ENCODE data around the gene SKAP2.
"Not testable (repeated sequence)": the region's sequence is repeated elsewhere in the genome, so short reads cannot be mapped to it uniquely, and the experiment has no call there.

The SKAP2 gene

DNA sequence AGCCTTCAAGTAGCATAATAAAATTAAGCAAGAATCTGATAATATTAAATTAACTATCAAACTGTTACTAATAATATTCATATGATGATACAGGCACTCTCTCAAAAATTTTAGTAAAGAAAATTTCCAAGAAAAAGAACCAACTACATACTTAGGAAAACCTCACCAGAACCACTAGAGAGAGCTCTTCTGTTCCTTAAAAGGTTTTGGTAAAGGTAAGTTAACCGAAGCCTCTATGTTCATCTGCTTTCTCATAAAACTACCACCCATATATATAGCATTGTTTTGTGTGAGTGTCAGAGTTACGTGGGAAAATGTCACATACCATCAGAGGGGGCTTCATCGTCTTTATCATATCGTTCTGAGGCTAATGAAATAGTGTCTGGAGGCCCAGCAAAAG, 20.7 kb downstream of the SKAP2 start:
- no peak for DNase-seq
- H3K27ac Mint-ChIP-seq: no peak overlapping the region
- H3K4me3 Mint-ChIP-seq: no peak overlapping the region
- peaks cover 19 to 22% of the 10 kb centered on the region in 2 donors for H3K36me3 Mint-ChIP-seq
- ATAC-seq (replicated peaks): no peak
- no peaks in the 10 kb centered on the region for H3K9me3 Mint-ChIP-seq
- H3K27me3 Mint-ChIP-seq: no peaks in the 10 kb centered on the region
- peaks cover 0 to 2% of the 10 kb centered on the region in 2 donors for H3K4me1 Mint-ChIP-seq

GRCh38 chr7:26842897-26843296, 21.5 kb downstream of the SKAP2 start:
- Mint-ChIP-seq H3K27ac (no peak overlapping the region), H3K9me3 (no peaks in the 10 kb centered on the region), H3K27me3 (no peaks in the 10 kb centered on the region), H3K4me1 (peaks cover 0 to 2% of the 10 kb centered on the region in 2 donors), H3K36me3 (peaks cover 25 to 27% of the 10 kb centered on the region in 2 donors), H3K4me3 (no peak overlapping the region)
- DNase-seq (no peak), ATAC-seq (replicated peaks) (no peak)

DNA sequence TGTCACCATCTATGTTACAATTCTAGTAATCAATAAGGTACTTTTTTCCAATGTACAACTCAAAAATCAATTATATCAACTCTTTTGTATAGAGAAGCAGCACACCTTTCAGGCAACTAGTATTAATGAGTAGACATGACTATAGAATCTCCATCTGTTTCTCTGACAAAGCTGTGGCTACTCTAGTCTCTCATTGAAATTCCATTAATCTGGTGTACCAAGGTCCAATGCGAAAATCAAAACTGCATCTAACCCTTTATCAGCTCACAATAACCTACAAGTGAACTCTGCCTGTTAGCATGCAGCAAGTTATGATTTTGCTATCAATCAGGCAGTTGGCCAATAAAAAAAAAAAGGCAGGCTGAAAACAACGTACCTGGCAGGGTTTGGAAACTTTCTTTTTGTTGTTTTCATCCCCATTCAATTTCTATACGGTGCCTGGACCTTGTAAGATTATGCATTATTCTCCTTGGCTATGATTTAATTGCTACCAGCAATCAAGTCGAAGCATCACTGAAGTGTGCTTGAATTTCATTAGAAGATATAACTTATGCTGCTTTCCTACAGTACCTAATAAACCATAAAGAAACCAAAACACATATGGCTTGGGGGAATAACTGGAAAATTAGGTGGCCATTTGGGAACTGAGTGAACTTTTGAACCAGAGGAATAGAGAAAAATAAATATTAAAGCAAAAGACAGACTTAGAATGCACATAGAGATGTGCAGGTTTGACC, 23.2 kb downstream of the SKAP2 start:
- peaks cover 0 to 3% of the 10 kb centered on the region in 2 donors for H3K9me3 Mint-ChIP-seq
- no peak overlapping the region for H3K27ac Mint-ChIP-seq
- no peak for ATAC-seq (replicated peaks)
- H3K4me1 Mint-ChIP-seq: peaks cover 0 to 2% of the 10 kb centered on the region in 2 donors
- no peak overlapping the region for H3K4me3 Mint-ChIP-seq
- no peak for DNase-seq
- H3K36me3 Mint-ChIP-seq: peaks cover 40% of the 10 kb centered on the region in 2 donors
- no peaks in the 10 kb centered on the region for H3K27me3 Mint-ChIP-seq

DNA sequence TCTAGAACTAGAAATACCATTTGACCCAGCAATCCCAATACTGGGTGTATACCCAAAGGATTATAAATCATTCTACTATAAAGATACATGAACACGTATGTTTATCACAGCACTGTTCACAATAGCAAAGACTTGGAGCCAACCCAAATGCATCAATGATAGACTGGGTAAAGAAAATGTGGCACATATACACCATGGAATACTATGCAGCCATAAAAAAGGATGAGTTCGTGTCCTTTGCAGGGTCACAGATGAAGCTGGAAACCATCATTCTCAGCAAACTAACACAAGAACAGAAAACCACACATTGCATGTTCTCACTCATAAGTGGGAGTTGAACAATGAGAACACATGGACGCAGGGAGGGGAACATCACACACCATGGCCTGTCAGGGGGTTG, 27.6 kb downstream of the SKAP2 start:
- DNase-seq; ATAC-seq (replicated peaks); H3K27ac Mint-ChIP-seq; H3K9me3 Mint-ChIP-seq; H3K4me3 Mint-ChIP-seq; H3K27me3 Mint-ChIP-seq: not testable (repeated sequence)
- peaks cover 7 to 13% of the 10 kb centered on the region in 2 donors for H3K4me1 Mint-ChIP-seq
- peaks cover 74 to 79% of the 10 kb centered on the region in 2 donors for H3K36me3 Mint-ChIP-seq

DNA sequence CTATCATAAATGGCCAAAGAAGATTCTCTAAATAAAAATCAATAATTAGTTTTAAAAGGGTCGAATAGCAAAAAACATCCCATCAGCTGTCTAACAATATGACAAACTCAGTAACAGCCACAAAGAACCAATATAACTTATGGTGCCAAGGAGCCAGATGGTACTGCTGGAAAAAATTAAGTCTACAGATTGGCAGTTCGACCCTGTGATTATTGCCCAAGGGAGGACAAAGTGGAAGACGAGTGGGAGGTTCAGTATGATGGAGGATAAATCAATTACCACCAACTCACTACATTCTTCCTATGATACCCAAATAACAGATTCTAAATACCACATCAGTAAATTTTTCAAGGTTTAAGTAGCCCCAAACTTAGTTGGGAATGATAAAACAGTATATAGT, 49.0 kb downstream of the SKAP2 start:
- Mint-ChIP-seq H3K36me3 (peaks cover 18 to 23% of the 10 kb centered on the region in 2 donors), H3K27ac (no peak overlapping the region), H3K4me1 (peaks cover 11 to 17% of the 10 kb centered on the region in 2 donors), H3K9me3 (peaks cover 0 to 9% of the 10 kb centered on the region in 2 donors), H3K4me3 (no peak overlapping the region), H3K27me3 (no peaks in the 10 kb centered on the region)
- ATAC-seq (replicated peaks): no peak
- DNase-seq: no peak

DNA sequence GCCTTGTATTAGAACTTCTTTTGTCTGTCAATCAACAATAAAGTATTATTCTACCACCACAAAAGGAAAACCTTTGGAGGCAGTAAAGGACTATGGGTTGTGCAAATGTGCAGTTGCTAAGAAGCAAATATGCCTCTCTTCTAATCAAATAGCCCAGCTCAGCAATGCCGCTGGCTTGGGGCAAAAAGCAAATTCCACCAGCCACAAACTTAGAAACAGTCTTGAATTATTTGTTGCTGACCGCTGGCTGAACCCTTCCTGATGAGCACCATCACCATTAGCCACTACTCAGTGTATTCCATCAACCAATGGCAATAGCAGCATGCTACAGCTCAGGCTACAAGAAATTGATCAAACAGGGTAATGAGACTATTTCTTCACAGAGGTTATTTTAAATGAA, 51.0 kb downstream of the SKAP2 start:
- no peak overlapping the region for H3K4me3 Mint-ChIP-seq
- DNase-seq: no peak
- no peak overlapping the region for H3K27ac Mint-ChIP-seq
- H3K36me3 Mint-ChIP-seq: peaks cover 29 to 31% of the 10 kb centered on the region in 2 donors
- ATAC-seq (replicated peaks): no peak
- H3K27me3 Mint-ChIP-seq: no peaks in the 10 kb centered on the region
- peaks cover 0 to 3% of the 10 kb centered on the region in 2 donors for H3K9me3 Mint-ChIP-seq
- peaks cover 8 to 20% of the 10 kb centered on the region in 2 donors for H3K4me1 Mint-ChIP-seq

- Mint-ChIP-seq H3K4me3 (no peak overlapping the region), H3K27ac (no peak overlapping the region), H3K9me3 (peaks cover 3 to 16% of the 10 kb centered on the region in 2 donors), H3K4me1 (peaks cover 0 to 3% of the 10 kb centered on the region in 2 donors), H3K36me3 (peaks cover 16 to 33% of the 10 kb centered on the region in 2 donors), H3K27me3 (no peaks in the 10 kb centered on the region)
- no peak for DNase-seq
- no peak for ATAC-seq (replicated peaks)
Measured at GRCh38 chr7:26794541-26794940, 69.8 kb downstream of the SKAP2 start.

DNA sequence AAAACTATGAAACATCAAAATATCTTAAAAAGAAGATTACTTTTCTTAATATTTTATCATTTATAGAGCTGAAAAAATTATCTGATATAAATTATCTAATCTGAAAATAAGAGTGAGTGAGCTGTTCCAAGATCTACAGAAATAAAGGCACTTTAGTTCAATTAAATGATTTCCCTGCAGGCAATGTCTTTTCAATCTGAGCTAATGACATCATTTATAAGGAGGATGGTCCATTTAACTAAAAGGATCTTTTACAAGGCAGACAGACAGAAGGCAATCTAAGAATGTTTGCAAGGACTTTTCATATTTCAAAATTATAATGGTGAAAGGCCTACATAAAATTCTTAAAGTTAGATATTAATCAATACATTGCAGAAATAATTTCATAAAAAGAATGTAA, 71.8 kb downstream of the SKAP2 start:
- no peak for ATAC-seq (replicated peaks)
- H3K27me3 Mint-ChIP-seq: no peaks in the 10 kb centered on the region
- H3K9me3 Mint-ChIP-seq: no peaks in the 10 kb centered on the region
- DNase-seq: no peak
- H3K36me3 Mint-ChIP-seq: peaks cover 10 to 20% of the 10 kb centered on the region in 2 donors
- H3K4me1 Mint-ChIP-seq: no peaks in the 10 kb centered on the region
- no peak overlapping the region for H3K27ac Mint-ChIP-seq
- no peak overlapping the region for H3K4me3 Mint-ChIP-seq

DNA sequence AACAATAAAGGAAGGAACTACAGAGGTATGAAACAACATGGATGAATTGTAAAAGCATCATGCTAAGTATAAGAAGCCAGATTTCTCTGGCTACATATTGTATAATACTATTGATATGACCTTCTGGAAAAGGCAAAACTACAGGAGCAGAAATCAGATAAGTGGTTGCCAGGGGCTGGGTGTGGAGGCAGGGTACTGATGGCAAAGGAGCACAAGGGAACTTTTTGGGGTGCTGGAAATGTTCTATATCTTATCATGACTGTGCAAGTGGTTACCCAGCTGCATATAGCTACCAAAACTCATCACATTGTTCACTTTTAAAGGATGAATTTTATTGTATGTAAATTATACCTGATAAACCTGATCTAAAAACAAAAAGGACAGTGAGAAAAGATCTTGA, 72.4 kb downstream of the SKAP2 start:
- DNase-seq: no peak
- ATAC-seq (replicated peaks): no peak
- Mint-ChIP-seq H3K4me1 (no peaks in the 10 kb centered on the region), H3K27ac (no peak overlapping the region), H3K27me3 (no peaks in the 10 kb centered on the region), H3K9me3 (no peaks in the 10 kb centered on the region), H3K4me3 (no peak overlapping the region), H3K36me3 (peaks cover 11 to 17% of the 10 kb centered on the region in 2 donors)

DNA sequence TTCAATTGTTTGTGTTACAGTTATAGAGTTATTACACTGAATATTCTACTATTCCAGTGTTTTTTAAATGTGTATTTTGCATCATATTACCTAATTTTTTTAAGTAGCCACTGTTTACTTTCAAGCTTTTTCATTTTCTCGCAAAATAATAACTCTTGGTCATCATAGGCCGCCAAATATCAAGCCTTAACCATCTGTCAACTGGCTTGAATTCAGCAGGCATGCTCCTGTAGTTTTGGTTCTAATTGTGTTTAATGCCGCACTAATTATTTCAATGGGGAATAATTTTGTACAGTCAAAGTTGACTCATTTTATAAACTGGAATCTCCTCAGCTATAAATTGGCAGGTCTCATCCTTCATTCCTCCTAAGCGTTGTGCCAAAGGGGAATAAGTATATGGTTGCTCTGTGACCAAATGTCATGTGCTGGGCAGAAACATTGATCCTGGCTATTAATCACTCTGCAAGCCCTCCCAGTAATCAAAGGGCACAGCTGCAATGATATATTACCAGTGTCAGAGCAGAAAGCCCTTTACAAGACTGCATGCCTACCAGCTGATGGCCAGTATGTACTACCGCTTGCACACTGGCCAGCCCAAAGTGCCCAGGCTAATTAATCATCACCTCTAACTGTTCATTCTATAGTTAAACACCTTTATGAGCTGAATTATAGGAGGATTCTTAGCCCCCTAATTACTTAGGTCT, 74.8 kb downstream of the SKAP2 start:
- Mint-ChIP-seq H3K4me3 (no peak overlapping the region), H3K27me3 (no peaks in the 10 kb centered on the region), H3K9me3 (no peaks in the 10 kb centered on the region), H3K4me1 (no peaks in the 10 kb centered on the region), H3K27ac (no peak overlapping the region), H3K36me3 (peaks cover 9 to 13% of the 10 kb centered on the region in 2 donors)
- ATAC-seq (replicated peaks) (no peak), DNase-seq (no peak)

- Mint-ChIP-seq H3K36me3 (peaks cover 24 to 29% of the 10 kb centered on the region in 2 donors), H3K27ac (no peak overlapping the region), H3K27me3 (no peaks in the 10 kb centered on the region), H3K9me3 (no peaks in the 10 kb centered on the region), H3K4me3 (no peak overlapping the region), H3K4me1 (no peaks in the 10 kb centered on the region)
- DNase-seq (no peak), ATAC-seq (replicated peaks) (no peak)
Measured at GRCh38 chr7:26787701-26788100, 76.7 kb downstream of the SKAP2 start.

DNA sequence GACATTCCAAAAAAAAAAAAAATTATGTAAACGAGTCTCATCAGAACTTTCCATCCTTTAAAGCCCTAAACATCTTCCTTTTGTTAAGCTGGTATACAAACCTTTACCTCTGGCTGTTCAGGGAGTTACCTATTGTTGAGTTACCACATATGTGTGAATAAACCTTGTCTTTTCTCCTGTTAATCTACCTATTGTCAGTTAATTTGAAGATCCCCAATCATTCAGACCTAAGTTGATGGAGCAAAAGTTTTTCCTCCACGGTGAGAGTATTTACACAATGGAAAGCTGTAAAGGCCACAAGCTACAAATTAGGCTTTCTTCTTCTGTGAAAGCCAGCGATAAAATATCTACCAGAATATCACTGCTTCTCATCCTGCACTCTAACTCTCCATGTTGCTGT, 80.3 kb downstream of the SKAP2 start:
- no peak overlapping the region for H3K4me3 Mint-ChIP-seq
- ATAC-seq (replicated peaks): no peak
- no peak overlapping the region for H3K27ac Mint-ChIP-seq
- H3K4me1 Mint-ChIP-seq: peaks cover 0 to 3% of the 10 kb centered on the region in 2 donors
- no peaks in the 10 kb centered on the region for H3K27me3 Mint-ChIP-seq
- no peaks in the 10 kb centered on the region for H3K9me3 Mint-ChIP-seq
- no peak for DNase-seq
- H3K36me3 Mint-ChIP-seq: peaks cover 25 to 36% of the 10 kb centered on the region in 2 donors

GRCh38 chr7:26782501-26782900, 81.9 kb downstream of the SKAP2 start:
- Mint-ChIP-seq H3K4me1 (peaks cover 0 to 3% of the 10 kb centered on the region in 2 donors), H3K9me3 (no peaks in the 10 kb centered on the region), H3K4me3 (no peak overlapping the region), H3K36me3 (peaks cover 18 to 29% of the 10 kb centered on the region in 2 donors), H3K27ac (no peak overlapping the region), H3K27me3 (no peaks in the 10 kb centered on the region)
- no peak for ATAC-seq (replicated peaks)
- no peak for DNase-seq

- ATAC-seq (replicated peaks) (no peak), DNase-seq (no peak)
- H3K27me3 Mint-ChIP-seq: no peaks in the 10 kb centered on the region
- H3K4me3 Mint-ChIP-seq: no peak overlapping the region
- H3K4me1 Mint-ChIP-seq: peaks cover 0 to 3% of the 10 kb centered on the region in 2 donors
- H3K27ac Mint-ChIP-seq: no peak overlapping the region
- peaks cover 16 to 27% of the 10 kb centered on the region in 2 donors for H3K36me3 Mint-ChIP-seq
- no peaks in the 10 kb centered on the region for H3K9me3 Mint-ChIP-seq
Measured at GRCh38 chr7:26779978-26780595, 84.3 kb downstream of the SKAP2 start.

Data from stimulated activated naive B cell treated with anti-CD40 and anti-IgM and Interleukin-4, amounts not matched to agents 10 μg/mL and 1 μg/mL and 100 μg/mL, for 72 hours (primary cell).